GM19239 (cell line): Measurements from ENCODE around the gene CLIC4.
"Not testable (repeated sequence)": the region's sequence is repeated elsewhere in the genome, so short reads cannot be mapped to it uniquely, and the experiment has no call there.

ENCODE experiments used
- DNase-seq: peaks from one replicate; pipeline ENCODE4 v3.0.0; 2011; ENCODE audit warnings: low spot score; ENCODE audit not compliant: insufficient read length
- FAIRE-seq: peaks from 2 replicates; lab custom pipeline; 2011; peaks lifted over from hg19 to GRCh38; lab: Jason Lieb, UNC

CLIC4 gene

DNA sequence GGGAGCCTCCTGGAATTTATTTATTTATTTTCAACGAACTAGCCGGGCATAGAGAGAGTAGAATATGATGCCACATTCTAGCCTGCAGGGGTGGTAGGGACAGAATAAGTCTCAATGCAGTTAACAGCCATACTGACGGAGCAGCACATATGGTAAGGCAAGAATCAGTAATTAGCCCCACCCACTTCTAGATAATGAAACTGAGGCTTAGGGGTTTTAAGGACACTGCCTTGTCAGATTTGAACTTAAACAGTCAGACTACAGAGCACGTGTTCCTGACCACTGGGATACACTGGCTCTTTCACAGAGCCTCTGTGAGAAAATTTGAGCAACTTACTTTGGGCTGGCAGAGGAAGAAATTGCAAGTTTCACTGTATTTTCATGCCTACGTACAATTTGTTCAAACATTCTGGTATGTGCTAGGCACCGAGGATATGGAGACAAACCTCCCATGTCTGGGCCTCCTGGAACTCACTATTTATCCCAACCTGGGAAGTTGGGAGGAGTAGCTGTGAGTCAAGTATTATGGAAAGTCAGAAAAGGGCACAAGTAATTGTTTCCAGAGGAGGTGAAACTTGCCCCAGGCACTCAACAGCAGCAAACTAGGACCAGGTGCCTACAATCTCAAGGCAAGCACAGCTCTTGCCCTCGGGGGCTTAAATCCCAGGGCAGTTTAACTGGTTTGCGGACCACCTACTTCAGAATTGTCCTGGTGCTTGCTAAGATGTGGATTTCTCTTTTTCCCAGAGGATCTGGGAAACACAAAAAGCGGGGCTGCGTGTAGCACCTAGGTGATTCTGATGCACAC, 1.6 kb upstream of the CLIC4 start:
- no peak for DNase-seq
- FAIRE-seq: peak; percentile 92

DNA sequence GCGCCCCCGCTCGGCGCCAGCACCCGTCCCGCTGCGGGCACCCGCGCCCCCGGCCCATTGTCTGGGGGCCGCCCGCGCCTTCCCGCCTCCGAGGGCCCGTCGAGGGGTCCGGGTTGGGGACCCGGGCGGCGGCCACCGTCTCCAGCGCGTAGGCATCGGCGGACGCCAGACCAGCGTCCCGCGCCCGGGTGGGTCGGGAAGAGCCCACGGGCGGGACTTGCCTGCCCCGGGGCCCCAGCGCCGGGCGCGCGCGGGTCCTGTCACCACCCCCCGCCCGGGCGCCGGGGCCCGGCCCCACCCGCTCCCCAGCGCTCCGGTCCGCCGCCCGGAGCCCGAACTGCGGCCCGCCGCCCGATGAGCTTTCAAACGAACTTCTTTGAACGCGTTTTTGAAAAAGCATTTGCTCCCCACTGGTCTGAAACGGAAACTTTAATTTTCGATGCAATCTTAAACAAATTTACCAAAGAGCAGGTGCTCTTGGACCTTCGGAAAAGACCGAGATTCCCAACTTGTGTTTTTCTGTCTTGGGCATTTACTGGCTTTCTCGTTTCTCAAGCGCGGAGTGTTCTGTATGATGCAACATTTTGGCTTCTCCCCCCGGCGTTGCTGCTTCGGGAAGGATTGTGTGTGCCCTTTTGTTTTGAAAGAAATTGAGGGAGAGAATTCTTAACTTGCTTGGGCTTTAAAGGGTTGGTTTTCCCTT, 615 bp downstream of the CLIC4 start:
- no peak for DNase-seq
- FAIRE-seq: peak; percentile 69

DNA sequence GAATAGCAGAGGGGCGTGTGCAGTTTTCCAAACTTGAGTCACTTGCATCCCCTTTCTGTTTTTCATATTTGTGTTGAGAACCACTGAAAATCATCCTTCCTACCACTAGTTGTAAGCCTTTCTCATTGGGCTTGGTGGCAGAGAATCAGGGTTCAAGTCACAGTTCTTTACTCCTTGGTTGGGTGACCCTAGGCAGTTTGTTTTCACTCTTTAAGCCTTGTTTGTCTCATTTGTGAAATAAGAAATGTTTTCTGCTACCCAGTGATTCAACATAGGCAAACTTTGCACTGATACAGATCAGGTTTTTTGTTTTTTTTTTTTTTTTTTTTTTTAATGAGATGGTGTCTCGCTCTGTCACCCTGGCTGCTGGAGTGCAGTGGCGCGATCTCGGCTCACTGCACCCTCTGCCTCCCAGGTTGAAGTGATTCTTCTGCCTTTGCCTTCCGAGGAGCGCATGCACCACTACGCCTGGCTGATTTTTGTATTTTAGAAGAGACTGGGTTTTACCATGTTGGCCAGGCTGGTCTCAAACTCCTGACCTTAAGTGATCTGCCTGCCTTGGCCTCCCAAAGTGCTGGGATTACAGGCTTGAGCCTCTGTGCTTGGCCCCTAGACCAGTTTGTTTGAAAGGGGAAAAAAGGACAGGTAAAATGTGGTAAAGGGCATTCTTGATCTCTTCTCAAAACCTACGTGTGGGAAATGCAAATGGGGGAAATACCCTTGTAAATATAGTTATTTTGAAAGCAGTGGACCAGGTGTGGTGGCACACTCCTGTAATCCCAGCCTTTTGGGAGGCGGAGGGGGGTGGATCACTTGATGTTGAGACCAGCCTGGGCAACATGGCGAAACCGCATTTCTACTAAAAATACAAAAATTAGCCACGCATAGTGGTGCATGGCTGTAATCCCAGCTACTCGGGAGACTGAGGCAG, 3.2 kb downstream of the CLIC4 start:
- DNase-seq (no peak), FAIRE-seq (peak; percentile 93)

DNA sequence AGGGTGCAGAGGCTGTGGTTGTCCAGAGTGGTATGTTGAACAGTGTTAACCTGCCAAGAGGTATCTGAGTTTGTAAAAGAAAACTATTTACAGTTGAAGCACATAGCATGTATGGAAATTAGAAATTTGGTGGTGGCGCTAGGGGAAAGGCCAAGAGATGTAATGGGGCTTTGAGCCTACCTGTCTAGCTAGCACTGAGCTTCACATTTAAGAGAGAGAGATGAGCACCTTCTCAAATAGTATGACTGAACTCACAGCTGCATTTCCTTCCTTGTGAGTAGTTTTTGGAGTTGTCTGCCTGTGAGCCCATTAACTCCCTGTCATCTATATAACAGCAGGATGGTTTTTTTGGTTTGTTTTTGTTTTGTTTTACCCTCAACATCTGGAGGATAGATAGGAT, 4.0 kb downstream of the CLIC4 start:
- DNase-seq: no peak
- peak; percentile 42 for FAIRE-seq

DNA sequence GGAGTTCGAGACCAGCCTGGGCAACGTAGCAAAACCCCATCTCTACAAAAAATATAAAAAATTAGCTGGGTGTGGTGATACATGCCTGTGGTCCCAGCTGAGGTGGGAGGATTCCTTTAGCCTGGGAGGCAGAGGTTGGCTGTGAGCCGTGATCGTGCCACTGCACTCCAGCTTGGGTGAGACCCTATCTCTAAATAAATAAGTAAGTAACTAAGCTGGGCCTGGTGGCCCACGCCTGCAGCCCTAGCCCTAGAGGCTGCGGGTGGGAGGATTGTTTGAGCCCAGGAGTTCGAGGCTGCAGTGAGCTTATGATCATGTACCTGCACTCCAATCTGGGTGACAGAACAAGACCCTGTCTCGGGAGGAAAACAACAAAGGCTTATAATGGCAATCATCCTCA, 4.6 kb downstream of the CLIC4 start:
- DNase-seq: no peak
- no peak for FAIRE-seq

DNA sequence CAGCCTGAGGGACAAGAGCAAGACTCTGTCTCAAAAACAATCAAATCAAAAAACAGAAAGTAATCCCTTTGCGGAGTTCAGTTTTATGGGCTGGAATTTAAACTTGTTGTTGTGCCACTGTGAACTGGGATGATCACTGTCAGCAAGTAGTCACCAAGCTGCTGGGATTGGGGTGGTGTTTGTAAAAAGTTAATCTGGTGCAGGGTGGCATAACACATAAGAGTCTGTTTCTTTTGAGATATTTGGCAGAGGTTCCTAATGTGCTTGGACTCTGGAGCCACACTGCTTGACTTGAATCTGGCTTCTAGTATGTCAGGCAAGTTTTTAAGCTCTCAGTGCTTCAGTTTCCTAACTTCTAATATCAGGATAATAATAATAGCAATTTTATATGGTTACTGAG, 6.6 kb downstream of the CLIC4 start:
- FAIRE-seq: no peak

DNA sequence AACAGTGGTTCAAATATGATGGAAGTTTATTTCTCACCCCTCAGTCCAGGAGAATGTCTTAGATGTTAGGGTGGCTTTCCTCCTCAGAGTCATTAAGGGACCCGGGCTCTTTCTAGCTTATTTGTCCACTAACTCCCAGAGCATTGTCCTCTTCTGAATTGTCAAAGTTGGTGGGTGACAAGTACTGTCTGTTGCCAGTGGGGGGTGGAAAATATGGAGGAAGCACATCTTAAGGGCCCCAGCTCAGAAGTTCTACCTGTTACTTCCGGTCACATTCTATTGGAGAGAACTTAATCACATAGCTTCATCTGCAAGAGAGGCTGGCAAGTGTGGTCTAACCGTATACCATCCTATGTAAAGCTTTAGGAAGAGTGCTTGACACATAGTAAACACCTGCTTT, 7.1 kb downstream of the CLIC4 start:
- DNase-seq (no peak), FAIRE-seq (no peak)

More for the DNA sequence above, 6.6 kb downstream of the CLIC4 start:
- no peak for DNase-seq

DNA sequence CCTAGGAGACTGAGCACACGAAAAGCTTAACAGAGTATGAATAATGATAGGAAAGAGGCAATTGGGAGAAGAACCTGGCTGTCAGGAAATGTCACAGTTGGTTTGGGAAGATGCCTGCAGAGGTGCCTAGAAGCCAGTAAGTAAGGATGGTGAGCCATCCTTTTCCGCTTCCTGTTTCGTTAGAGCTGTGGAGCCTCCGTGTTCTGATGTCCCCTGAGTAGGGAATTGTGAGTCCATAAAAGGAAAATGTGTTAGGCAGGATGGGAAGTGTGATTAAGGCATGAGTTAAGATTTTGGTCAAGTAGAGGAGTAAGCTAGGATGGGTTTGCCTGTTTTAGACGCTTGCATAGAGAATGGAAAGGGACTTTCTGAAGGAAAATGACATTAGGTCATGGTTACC, 9.0 kb downstream of the CLIC4 start:
- DNase-seq (no peak), FAIRE-seq (no peak)

DNA sequence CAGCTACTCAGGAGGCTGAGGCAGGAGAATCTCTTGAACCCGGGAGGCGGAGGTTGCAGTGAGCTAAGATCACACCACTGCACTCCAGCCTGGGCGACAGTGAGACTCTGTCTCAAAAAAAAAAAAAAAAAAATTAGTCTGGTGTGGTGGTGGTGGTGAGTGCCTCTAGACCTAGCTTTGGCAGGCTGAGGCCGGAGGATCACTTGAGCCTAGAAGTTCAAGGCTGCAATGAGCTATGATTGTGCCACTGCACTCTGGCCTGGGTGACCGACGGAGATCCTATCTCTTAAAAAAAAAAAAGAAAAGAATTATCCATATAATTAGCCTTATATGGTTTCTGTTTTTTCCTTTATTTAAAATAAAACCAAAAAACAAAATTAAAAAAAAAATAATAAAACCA, 10.1 kb downstream of the CLIC4 start:
- DNase-seq, FAIRE-seq: not testable (repeated sequence)

DNA sequence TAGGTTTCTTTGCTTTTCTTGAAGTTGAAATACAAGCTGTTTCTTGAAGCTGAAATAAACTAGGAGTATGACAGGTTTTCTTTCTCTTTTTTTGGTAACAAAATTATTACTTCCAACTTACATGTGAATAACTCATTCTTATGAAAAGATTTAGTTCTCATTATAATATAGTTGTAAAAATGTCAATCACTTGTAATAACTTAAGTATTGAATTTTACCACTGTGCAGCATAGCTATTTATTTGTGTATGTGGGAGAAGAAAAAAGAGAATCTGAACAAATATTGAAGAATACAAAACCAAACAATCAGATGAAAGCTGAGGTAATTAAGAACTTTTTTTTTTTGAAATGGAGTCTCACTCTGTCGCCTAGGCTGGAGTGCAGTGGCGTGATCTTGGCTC, 11.1 kb downstream of the CLIC4 start:
- FAIRE-seq: no peak
- DNase-seq: no peak

DNA sequence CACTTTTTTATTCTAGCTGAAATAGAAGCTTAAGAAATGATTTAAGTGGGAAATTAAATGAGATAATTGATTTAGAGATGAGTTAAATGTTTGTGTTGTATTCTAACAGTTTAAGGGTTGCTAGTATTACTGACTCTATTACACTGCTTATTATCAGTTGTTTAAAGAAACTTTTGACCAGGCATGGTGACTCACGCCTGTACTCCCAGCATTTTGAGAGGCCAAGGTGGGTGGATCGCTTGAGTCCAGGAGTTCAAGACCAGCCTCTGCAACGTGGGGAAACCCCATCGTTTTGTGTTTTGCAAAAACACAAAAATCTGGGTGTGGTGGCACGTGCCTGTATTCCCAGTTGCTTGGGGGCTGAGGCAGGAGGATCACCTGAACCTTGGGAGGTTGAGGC, 14.2 kb downstream of the CLIC4 start:
- FAIRE-seq (no peak), DNase-seq (no peak)

DNA sequence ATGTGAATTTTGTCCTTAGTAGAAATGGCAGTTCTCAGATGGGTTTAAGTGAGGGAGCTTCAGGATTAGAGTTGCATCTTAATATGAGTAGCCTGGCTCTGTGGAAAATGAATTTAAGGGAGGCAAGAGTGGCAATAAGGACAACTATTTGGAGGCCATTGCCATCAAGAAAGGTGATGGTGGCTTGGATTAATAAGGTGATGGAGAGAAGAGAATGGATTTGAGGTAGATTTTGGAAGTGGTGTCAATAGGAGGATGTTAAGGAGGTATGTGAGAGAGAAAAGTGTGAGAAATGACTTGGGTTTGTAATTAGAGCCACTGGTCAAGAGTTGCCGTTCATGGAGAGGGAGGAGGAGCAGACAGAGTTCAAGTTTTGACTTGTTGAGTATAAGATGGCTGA, 16.3 kb downstream of the CLIC4 start:
- DNase-seq (no peak), FAIRE-seq (no peak)

DNA sequence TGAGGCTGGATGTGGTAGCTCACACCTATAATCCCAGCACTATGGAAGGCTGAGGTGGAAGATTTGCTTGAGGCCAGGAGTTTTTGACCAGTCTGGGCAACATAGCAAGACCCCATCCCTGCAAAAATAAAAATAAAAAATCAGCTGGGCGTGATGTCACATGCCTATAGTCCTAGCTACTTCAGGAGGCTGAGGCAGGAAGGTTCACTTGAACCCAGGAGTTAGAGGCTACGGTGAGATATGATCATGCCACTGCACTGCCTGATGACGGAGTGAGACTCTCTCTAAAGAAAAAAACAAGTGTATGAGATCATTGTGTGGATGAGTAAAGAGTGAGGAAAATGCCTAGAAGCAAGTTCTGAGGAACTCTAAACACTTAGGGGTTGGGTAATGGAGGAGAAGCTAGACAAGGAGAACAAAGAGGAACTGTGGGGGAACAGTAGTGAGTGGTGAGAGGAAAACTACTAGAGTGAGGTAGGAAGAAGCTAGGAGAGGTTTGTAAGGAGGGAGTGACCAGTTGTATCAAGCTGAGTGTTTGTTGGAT, 17.0 kb downstream of the CLIC4 start:
- DNase-seq (no peak), FAIRE-seq (no peak)

DNA sequence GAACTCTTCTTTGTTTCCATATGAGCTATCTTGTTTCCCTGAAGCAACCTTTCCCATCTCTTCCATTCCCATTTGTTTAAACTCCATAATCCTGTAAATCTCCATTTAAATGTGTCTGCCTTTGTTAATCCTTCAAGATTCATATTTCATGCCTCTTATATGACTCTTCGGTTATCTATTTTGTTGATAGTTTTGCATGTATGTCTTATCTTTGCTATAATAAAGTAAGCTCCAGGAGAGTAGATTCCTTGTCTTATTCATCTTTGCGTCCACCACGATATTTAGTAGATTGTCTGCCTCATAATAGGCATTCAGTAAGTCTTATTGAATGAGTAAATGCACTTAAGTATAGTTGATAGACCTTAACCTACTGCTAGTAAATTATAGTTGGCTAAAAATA, 18.4 kb downstream of the CLIC4 start:
- no peak for DNase-seq

DNA sequence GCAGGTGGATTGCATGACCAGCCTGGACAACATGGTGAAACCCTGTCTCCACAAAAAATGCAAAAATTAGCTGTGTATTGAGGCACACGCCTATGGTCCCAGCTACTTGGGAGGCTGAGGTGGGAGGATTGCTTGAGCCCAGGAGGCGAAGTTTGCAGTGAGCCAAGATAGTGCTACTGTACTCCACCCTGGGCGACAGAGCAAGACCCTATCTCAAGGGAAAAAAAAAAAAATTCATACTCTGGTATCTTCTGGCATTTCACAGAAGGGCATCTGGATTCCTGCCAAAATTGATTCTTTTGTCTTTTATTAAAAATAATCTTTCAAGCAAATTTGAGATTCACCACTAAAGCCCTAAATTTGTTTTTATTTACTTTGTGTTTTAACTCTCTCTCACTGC, 19.2 kb downstream of the CLIC4 start:
- FAIRE-seq: no peak

More for the DNA sequence above, 18.4 kb downstream of the CLIC4 start:
- FAIRE-seq: no peak

DNA sequence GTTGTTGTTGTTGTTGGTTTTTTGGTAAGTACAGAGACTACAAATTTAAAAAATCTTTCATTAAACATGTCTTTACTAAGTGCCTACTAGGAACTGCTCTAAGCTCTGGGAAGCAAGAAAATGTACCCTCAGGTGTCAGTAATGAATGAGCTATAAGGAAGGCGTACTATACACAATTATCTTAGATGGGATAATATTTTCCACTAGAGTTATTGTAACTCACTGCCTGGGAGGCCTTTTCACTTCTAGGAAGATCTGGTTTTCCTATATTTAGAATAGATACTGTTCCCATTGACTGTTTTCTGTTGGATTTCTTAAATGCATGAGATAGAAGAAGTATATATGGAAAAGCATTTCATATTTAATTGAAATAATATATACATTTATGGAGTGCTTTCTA, 19.6 kb downstream of the CLIC4 start:
- no peak for DNase-seq
- no peak for FAIRE-seq

More for the DNA sequence above, 19.2 kb downstream of the CLIC4 start:
- no peak for DNase-seq

DNA sequence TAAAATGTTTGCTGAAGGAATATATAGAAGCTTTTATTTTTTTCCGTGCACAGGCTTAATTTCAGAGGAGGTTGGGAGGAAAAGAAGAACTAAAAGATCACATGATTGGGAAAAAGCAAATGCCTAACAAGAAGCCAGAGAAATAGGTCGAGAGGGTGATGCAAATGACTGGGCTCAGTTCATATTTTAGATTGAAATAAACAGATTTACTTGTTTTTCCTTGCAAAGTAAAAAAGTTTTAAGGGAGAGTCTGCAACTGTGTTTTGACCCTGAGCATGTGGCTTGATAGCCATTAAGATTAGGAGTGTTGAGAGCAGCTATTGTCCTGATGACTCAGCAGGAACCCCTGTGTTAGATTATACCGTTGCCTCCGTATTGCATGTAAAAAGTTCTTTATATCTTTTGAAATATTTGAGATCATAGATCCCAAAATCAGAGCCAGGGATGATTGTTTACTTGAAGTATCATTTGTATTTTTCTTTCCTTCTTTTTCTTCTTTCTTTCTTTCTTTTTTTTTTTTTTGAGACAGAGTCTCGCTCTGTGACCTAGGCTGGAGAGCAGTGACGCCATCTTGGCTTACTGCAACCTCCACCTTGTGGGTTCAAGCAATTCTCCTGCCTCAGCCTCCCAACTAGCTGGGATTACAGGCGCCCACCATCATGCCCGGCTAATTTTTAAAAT, 20.2 kb downstream of the CLIC4 start:
- no peak for FAIRE-seq
- no peak for DNase-seq

DNA sequence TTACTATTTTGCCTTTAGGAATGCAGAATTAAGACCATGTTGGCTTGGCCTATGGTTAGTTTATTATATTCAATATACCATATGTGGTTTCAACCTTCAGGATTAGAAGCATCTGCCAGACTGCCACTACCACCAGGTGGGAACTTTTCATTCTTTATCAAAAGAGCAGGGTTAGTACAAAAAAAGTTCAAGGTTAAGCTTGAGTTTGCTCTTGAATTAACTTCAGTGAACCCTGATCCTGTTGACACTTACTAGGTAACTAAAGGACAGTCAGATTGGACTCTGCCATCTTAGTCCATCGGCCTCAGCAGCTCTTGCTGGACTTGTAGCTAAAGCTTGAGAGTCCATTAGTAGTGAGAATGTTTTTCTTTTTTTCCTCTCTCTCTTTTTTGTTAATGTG, 22.1 kb downstream of the CLIC4 start:
- DNase-seq (no peak), FAIRE-seq (peak; percentile 51)

DNA sequence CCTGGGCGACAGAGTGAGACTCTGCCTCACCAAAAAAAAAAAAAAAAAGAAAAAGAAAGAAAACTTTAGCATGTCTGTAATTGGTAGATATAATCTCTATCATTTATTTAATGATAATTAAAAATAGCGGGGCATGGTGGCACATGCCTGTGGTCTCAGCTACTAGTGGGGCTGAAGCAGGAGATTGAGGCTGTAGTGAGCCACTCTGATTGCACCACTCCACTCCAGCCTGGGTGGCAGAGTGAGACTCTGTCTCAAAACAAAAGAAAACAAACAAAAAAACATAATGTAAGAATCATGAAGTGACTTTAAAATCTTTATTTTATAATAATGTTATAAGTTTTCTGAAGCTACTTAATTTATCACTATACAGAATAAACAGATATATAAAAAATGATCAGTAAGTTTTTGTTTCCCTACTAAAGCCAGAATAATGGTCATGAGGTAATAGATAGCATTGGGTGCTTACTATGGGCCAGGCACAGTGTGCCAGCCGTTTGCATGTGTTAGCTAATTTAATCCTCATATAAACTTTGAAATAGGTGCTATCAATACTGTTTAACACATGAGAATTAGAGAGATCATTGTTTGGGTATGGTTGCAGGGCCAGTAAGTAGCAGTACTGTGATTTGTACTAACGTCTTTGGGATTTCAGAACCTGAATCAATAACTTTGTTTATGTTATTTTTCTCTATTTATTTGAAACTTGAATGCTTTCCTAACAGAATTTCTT, 23.8 kb downstream of the CLIC4 start:
- DNase-seq (no peak), FAIRE-seq (no peak)
